ENCODE measurements around the gene RNF7. TPM values are rescaled to one million over a fixed set of nuclear protein-coding genes. Genes with fewer than 3 reads are reported as not detected.
A peak's percentile ranks its signal among the peaks of the same experiment; 100 is the strongest.
"Not testable (repeated sequence)": the region's sequence is repeated elsewhere in the genome, so short reads cannot be mapped to it uniquely, and the experiment has no call there.

RNF7 gene
- polyA plus RNA-seq (ENCODE audit: insufficient read length) = 83.4 TPM

GRCh38 chr3:141738022-141738890, at the start of gene RNF7:
Gene RNF7, plus strand, starts transcription at chr3:141738298. Its CDS starts 44 bp downstream, at chr3:141738342.
- peak; percentile 95 for DNase-seq

GRCh38 chr3:141690431-141691072, 47.5 kb upstream of the RNF7 start:
- DNase-seq = no peak

GRCh38 chr3:141691471-141691870, 46.6 kb upstream of the RNF7 start:
- not testable (repeated sequence) for DNase-seq

- not testable (repeated sequence) for DNase-seq
These were observed 45.1 kb upstream of the RNF7 start for GRCh38 chr3:141692973-141693372.

- no peak for DNase-seq
These were observed 38.8 kb upstream of the RNF7 start for GRCh38 chr3:141699324-141699723.

- DNase-seq = no peak
These were observed 38.2 kb upstream of the RNF7 start for GRCh38 chr3:141699897-141700296.

GRCh38 chr3:141703367-141703766, 34.7 kb upstream of the RNF7 start:
- not testable (repeated sequence) for DNase-seq

- no peak for DNase-seq
These were observed 30.3 kb upstream of the RNF7 start for GRCh38 chr3:141707741-141708203.

GRCh38 chr3:141708367-141708766, 29.7 kb upstream of the RNF7 start:
- no peak for DNase-seq

- no peak for DNase-seq
These were observed 28.9 kb upstream of the RNF7 start for GRCh38 chr3:141709126-141709770.

- no peak for DNase-seq
These were observed 28.0 kb upstream of the RNF7 start for GRCh38 chr3:141710121-141710520.

- no peak for DNase-seq
These were observed 27.0 kb upstream of the RNF7 start for GRCh38 chr3:141710888-141711616.

- no peak for DNase-seq
These were observed 23.4 kb upstream of the RNF7 start for GRCh38 chr3:141714671-141715070.

- DNase-seq = no peak
These were observed 16.0 kb upstream of the RNF7 start for GRCh38 chr3:141722081-141722480.

GRCh38 chr3:141722648-141723047, 15.4 kb upstream of the RNF7 start:
- DNase-seq = no peak

- DNase-seq = no peak
These were observed 14.8 kb upstream of the RNF7 start for GRCh38 chr3:141723255-141723654.

GRCh38 chr3:141724186-141724585, 13.9 kb upstream of the RNF7 start:
- DNase-seq = no peak

GRCh38 chr3:141725036-141725435, 13.1 kb upstream of the RNF7 start:
- no peak for DNase-seq

- no peak for DNase-seq
These were observed 11.6 kb upstream of the RNF7 start for GRCh38 chr3:141726483-141726882.

GRCh38 chr3:141728355-141728892, 9.7 kb upstream of the RNF7 start:
- DNase-seq = no peak

- DNase-seq = no peak
These were observed 8.9 kb upstream of the RNF7 start for GRCh38 chr3:141729240-141729639.

- no peak for DNase-seq
These were observed 2.9 kb upstream of the RNF7 start for GRCh38 chr3:141735176-141735575.

Measured in hindlimb muscle (tissue), 1 donor.